Activated T-helper 9 cell treated with anti-CD3 and anti-CD28 coated beads, Interleukin-2, amount 50 U/mL, for 16 hours (primary cell): Measurements from ENCODE around the gene RAB41.
"Not testable (repeated sequence)": the region's sequence is repeated elsewhere in the genome, so short reads cannot be mapped to it uniquely, and the experiment has no call there.

Experiments used
- DNase-seq: peaks from one replicate; pipeline ENCODE4 v3.0.0-alpha.2; 2020; ENCODE audit warnings: low read depth

RAB41 gene

DNA sequence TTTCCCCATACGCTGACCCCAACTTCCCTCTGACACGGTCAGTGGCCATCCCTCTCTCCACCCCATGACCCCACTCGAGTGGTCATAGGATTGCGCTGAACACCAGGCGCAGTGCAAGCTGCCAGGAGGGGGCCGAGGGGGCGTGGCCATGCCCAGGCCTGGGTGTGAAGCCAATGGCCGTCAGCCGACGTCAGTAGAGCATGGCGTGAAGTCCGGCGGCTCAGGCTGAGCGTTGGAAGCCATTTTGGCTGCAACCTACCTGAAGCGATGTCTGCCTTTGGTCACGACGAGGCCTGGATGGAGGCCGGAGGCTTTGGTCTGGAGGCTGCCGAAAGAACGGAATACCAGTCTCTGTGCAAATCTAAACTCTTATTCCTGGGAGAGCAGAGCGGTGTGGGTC is at the start of gene RAB41:
Gene RAB41, plus strand, starts transcription at position 222 of the 400 bp plus-strand sequence. Its CDS starts 46 bp downstream, at position 268.
- DNase-seq, result no peak

DNA sequence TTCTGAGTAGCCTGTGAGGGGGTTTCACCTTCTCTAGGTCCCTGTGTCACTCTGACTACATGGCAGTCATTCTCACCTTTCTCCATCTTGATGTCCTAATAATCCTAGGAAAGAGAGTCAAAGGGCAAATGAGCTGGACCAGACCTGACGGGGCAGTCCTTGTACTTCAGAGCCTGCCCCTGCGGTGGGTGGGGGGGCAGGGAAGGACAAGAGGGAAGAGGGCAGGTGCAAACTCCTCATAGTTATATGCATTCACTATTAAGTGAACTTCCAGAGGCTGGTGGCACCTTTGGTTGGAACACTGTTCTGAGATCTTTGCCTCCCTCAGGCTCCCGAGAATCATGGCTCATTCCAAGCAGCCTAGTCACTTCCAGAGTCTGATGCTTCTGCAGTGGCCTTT is 47.6 kb upstream of the RAB41 start, which contains the start of gene AWAT1:
Gene AWAT1, plus strand, starts transcription at position 301 of the 400 bp plus-strand sequence. Its CDS starts 41 bp downstream, at position 342.
- DNase-seq, result no peak

DNA sequence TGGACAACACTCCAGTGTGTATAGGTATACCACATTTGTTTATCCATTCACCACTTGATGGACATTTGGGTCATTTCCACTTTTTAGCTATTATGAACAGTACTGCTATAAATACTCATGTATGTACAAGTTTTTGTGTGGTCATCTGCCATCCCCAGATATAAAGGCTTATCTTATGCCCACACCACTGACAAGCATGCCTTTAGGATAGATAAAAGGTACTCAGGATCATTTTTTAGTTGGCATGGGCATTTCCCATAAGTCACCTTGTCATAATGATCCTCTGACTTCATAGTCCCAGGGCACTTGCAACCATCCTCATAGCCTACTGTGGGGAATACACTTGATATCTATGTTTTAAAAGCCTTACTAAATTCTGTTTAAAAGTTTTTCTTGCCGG is 41.2 kb upstream of the RAB41 start:
- no peak for DNase-seq

DNA sequence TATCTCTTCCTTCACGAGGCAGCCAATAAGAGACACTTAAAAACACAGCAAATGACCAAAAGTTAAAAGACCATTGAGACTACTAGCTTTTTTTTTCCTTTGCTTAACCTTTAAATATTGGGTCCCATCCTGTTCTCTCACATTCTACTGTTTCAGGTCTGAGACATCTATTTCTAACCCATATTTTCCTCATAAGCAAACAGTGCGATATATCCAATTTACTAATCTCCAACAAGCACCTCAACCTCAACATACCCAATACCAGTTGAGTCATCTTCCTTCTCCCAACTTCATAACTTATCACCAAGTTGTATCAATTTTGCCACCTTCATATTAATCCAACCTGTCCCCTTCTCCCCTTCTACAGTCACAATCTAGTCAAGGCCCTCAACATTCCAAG is 40.5 kb upstream of the RAB41 start:
- no peak for DNase-seq

DNA sequence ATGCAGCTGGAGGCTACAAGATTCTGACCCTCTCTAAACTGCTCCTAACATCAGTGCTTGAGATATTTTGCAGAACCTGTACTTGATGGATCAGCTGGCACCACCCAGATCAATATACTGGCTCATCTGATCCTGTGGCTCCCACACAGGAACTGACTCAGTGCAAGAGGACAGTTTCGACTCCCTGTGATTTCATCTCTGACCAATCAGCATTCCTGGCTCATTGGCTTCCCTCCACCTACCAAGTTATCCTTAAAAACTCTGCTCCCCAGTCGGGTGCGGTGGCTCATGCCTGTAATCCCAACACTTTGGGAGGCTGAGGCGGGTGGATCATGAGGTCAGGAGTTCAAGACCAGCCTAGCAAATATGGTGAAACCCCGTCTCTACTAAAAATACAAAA is 38.4 kb upstream of the RAB41 start:
- DNase-seq, result not testable (repeated sequence)

DNA sequence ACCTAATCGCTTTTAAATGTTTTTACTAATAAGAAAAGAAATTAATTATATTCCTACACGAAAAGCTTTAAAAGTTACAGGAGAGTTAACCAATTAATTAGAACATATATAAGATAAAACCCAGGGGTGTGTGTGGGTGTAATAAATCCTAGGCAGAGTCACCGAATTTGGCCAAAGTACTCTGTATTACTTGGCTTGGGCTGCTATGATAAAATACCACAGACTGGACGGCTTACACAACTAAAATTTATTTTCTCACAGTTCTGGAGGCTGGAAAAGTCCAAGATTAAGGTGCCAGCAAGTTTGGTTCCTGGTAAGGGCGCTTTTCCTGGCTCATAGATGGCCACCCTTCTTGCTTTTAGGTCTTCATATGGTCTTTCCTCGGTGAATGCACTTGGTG is 37.1 kb upstream of the RAB41 start:
- no peak for DNase-seq

DNA sequence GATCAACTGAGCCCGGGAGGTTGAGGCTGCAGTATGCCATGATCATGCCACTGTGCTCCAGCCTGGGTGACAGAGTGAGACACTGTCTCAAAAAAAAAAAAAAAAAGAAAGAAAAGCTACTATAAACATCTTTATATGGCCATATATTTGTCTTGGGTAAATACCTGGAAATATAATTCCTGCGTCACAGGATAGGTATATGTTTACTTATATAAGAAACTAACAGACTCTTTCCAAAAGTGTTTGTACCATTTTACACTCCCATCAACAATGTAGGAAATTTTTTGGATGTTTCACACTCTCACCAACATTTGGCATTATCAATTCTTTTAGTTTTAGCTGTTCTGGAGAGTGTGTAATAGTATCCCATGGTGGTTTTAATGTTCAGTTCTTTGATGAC is 34.7 kb upstream of the RAB41 start:
- DNase-seq, result no peak

DNA sequence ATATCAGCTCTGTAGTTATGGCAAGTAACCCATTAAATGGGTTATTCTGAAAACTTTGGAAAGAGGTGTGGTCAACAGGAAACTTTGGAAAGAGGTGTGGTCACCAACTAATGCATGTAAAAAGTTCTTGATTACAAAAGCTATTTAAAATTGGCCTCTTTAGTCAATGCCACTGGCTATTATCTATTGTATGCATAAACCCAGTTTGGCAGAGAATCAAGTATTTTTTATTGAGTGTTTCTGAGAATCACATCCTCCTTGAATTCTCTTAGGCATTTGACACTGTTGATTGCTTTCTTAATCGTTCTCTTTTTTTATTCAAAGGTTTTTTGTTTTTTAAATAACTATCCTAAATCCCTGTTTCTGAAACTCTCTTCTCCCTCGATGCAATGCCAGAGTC is 29.5 kb upstream of the RAB41 start:
- no peak for DNase-seq

DNA sequence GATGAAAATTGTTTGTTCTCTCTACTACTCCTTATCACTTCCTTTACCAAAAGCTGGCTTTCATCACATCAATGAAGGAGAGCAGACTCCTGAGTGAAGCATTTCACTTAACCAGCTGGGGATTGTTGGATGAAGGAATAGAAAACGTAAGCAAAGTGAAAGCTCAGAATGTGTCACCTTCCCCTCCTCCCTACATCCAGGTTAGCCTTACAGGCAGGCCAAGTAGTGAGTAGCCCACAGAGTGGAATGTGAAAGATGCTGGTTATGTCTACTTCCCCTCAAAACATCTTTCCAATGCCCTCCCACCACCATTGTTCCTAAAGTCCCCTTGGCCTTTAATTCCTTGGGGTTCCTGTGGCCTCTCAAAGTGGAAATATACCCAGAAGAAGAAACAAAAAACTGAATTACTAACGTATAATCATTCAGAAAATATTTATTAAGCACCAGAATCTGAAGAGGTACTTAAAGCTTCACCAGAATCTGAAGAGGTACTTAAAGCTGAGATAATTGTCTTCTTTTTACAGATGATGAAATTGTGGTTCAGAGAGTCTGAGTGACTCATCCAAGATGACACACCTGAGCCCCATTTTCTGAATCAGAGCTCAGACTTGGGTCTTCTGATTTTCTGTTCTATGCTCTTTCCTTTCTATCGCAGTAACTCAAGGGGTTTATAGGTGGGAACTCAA is 28.5 kb upstream of the RAB41 start:
- DNase-seq, result no peak

DNA sequence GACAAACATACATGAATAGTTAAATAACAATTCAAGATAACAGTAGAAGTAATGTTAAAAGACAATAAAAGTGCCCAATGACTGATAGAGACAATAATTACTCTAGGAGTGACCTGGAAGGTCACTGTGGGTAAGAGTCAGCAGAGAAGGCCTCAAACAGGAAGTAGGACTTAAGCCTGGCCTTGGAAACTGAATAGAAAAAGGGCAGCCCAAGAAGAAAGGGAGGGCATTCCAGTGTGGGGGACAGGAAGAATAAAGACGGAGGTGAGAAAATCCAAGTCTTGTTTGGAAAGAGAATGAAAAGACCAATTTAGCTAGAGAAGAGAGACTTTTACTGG is 27.9 kb upstream of the RAB41 start:
- no peak for DNase-seq

DNA sequence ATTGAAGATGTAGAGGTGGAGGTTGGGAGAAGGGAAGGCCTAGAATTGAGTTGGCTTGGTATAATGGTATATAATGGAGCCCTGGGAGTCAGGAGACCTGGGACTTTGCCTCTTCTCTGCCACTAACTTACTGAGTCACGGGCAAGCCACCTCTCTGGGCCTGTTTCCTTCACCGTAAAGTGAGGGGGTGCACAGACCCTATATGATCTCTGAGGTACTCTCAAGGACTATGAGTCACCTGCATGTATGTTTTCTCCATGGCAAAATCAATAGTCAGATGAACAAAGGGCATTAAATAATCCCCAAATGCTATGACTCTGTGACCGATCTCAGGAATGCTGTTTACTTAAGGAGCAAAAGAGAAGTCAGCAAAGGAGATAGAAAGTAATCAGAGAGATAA is 27.1 kb upstream of the RAB41 start:
- DNase-seq, result no peak

DNA sequence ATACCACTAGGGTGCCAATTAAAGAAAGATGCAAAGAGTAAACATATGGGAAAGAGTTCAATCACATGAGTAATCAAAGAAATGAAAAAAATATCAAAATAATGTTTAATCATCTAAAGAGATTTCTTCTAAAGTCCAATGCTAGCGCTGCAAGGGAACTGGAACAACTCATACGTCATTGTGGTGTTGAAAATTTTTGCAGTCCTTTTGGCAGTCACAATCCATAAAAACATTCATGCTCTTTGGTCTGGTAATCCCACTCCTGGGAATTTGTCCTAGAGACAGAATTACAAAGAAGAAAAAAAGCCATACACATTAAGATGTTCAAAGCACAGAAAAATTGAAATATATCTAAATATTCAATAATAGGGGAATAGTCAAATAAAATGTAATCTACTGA is 26.5 kb upstream of the RAB41 start:
- DNase-seq, result no peak

DNA sequence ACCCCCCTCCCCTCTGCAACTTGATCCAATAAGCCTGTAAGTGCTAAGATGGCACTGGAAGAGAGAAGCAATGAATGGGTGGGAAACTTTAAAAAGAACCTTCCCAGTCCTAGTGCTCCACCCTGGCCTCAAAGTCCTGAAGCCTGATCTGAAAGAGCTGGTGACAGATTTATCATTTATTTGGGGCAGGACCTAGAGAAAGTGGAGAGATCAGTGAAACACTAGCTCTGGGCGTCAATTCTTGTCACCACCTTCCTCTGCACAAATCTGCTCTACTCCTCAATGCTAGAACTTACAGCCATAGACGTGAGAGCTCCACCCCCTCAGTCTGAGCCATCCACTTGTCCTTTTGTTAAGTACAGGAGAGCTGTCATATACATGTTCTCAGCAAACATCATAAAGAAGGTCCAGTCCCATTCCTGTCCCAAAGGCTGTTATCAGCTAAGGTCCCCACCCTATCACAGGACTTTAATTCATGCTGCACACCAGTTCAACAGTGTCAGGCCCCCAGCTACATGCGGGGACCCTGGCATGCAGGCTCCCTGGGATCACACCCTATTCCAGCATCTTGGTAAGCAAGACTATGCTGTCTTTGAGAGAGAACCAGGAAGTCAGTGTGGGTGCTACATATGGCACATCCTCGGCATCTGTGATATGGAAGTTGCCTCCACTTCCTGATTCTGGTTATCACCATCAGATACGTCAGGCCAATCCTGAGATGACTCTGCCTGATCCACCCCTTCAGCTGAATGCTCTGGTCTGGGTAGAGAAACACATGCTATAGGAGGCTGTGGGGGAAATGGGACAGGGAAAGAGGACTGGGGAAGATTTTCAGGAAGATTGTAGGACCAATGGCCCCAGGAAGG is 24.3 kb upstream of the RAB41 start:
- DNase-seq, result no peak

DNA sequence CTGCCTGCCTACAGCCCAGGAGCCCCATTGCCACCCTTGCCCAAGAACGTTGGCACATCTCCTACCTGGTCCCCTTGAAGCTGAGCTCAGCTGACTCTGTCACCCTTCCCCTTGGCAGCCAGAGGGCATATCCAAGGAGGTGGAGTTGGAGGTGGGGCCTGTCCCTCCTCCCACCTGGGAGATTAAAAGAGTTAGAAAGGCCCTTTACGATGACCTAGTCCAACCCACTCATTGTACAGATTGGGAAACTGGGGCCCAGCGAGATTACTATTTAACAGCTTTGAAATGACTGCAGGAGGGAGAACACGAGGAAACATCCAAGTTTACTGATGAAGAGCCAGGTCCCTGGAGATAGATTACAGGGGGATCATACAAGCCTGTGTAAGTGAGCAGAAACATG is 21.9 kb upstream of the RAB41 start, which contains the start of gene P2RY4:
Gene P2RY4, minus strand, starts transcription at position 101 of the 400 bp plus-strand sequence. CDS start 580 bp downstream, outside the sequence.
- DNase-seq, result no peak

DNA sequence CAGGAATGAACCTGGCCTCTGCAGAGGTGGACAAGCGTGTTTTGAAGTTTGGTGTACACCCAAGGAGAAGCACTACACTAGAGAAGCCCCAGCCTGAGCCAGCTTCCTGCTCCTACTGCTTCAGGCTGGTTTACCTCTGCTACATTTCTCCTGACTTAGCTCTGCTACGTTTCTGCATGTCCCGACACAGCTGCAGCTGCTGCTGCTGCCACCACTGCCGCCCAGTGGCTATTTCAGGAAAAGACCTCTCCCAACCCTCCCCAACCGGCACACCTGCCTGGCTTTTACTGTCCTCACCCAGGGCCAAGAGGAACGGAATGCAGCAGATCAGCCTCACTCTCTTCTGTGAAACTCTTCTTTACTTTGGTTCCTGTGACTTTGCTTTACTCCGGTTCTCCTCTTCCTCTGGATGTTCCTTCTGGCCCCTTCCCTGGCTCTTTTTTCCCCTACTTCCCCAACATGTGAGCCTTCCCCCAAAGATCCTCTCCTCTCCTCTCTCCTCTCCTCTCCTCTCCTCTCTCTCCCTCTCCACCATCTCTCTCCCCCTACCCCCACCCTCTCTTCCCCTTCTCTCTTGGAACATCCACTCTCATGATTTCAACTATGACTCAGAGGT is 18.9 kb upstream of the RAB41 start:
- peak; percentile 4 for DNase-seq

DNA sequence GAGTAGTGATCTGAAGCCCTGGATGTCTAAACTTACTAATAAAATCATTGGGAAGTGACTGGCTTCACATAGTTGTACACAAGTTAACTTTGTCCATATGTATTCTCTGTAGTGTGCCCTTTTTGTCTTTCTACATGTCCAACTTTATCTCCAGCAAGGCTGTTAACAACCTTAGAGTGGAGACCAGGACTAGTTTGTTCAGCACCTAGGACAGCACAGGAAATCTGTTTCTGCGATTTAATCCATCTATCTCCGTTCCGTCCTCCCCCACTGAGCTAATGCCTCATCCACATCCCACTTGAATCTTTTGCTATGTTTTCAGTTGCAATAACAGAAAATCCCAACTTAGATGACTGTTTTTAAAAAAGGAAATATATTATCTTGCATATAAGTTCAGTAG is 17.2 kb upstream of the RAB41 start:
- DNase-seq, result no peak

DNA sequence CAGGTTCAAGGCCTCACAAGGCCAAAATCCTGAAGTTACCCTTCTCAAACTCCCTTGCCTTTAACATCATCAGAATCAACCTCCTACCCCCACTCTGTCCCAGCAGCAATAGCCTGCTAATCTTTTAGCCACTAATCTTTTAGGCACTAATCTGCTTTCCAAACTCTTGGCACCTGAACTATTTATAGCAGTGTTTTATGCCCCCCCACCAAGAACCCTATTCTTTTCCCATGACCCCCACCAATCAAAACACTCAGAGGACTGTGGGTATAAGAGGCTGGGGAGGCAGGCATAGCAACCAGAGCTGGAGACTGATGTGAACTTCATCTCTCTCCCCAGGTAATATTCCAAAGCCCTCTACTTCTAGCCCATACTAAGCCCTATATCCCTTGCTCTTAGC is 13.9 kb upstream of the RAB41 start, which contains the start of gene ARR3:
Gene ARR3, plus strand, starts transcription at position 301 of the 400 bp plus-strand sequence. CDS start 1,052 bp downstream, outside the sequence.
- DNase-seq, result no peak

DNA sequence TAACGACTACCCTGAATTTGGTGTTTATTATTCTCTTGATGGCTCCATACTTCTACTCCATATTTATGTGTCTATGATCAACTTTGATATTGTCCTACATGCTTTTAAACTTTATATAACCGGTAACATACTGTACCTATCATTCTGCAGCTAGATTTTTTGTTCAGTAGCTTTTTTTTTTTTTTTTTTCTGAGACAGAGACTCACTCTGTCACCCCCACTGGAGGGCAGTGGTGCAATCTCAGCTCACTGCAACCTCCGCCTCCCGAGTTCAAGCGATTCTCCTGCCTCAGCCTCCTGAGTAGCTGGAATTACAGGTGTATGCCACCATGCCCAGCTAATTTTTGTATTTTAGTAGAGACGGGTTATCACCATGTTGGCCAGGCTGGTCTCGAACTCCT is 7.9 kb upstream of the RAB41 start:
- not testable (repeated sequence) for DNase-seq

DNA sequence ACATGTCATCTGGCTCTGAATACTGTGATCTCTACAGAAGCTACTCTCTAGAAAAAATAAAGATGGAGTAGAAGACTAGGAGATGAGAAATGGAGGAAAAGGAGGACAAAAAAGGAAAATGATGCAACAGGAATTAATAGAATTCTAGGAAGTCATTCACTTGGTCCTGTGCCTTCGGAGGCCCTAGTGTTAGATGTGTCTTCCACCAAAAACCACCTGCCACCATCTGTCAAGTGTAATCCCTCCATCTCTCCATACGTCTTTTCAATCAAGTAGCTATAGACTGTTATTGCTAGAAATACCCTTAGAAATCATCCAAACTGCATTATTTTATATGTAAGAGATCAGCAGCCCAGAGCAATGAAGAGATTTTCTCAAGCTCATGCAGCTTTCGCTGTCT is 2.9 kb upstream of the RAB41 start:
- no peak for DNase-seq

DNA sequence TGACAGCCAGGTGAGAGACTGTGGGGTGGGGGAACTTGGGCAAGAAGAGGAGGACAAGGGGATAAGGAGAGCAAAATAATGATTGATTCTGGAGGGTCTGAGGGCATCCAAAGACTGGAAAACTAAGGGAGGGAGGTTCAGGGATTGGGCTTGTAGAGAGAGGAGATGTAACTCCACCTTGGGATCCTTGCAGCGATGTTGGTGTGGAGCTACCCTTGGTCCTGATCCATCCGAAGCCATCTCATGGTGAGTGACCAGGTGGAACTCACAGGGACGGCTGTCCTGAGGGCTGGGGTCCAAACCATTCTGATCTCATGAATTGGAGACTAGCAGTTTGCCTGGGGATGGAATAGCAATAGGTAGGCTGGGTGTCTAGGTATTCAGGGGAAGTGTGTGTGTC is 1.4 kb upstream of the RAB41 start:
- DNase-seq, result no peak

DNA sequence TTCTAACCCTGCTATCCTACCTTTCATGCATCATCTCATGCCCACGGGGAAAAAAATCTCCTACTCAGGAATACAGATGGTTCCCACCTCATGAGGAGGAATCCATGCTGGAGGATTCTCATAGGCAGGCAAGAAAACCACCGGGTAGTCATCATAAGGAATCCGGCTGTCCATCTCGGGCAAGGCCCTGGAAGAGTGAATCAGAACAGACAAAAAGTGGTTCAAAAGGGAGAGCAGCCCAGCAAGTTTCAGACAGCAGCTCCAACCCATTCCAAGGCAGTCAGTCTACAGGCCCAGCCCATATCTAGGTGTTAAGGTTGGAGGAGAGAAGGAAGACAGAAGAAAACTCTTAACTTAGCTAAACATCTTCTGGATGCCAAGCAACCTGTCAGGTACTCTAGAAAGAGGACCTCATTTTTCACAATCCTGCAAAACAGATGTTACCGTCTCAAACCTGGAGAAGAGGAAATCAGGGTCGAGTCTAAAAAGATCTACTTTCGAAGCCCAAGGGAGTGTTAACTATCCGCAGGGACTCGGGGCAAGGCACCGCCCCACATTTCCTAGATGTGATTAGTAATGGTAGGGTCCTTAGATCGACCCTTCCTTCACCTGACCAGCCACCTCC is 7.3 kb downstream of the RAB41 start:
- DNase-seq, result no peak
